Left ventricle myocardium inferior (tissue), 1 donor: ENCODE data around the gene CDC42EP1. TPM values are rescaled to one million over a fixed set of nuclear protein-coding genes. Genes with fewer than 3 reads are reported as not detected.
"Not testable (repeated sequence)": the region's sequence is repeated elsewhere in the genome, so short reads cannot be mapped to it uniquely, and the experiment has no call there.

Experiments used
- DNase-seq: peaks from one replicate; pipeline ENCODE4 v3.0.0-alpha.2; 2020
- H3K27ac ChIP-seq: fragments of 200-600 bp; replicated peaks from 2 replicates; pipeline ENCODE4 v1.8.0; 2021
- H3K27me3 ChIP-seq: fragments of 200-600 bp; 2 replicates; pipeline ENCODE4 v1.8.0; 2021; ENCODE audit warnings: low read depth
- H3K36me3 ChIP-seq: fragments of 200-600 bp; 2 replicates; pipeline ENCODE4 v1.8.0; 2021
- H3K4me1 ChIP-seq: fragments of 200-600 bp; 2 replicates; pipeline ENCODE4 v1.8.0; 2021
- H3K4me3 ChIP-seq: fragments of 200-600 bp; 2 replicates; pipeline ENCODE4 v1.8.0; 2021; ENCODE audit warnings: mild to moderate bottlenecking, moderate library complexity
- H3K9me3 ChIP-seq: fragments of 200-600 bp; replicated peaks from 2 replicates; pipeline ENCODE4 v1.8.0; 2021
- CTCF ChIP-seq: fragments of 200-600 bp; IDR thresholded peaks from 2 replicates; pipeline ENCODE4 v1.8.0; 2021; ENCODE audit warnings: antibody characterized with exemption, mild to moderate bottlenecking, borderline replicate concordance
- intact Hi-C: fragments of 100-400 bp; cut with micrococcal nuclease; formaldehyde crosslinking; loops from one replicate; pipeline ENCODE4 v1.11.0; 2022
- total RNA-seq: library from RNA; stranded (reverse); fragmentation: NEBNext Ultra II Directional; extraction: Animal tissue kit (Norgen Biotek cat#: 25700); gene quantifications from one replicate; pipeline ENCODE4 v1.2.1, GENCODE V29; 2021
- donor health status: DM: no; HTN: yes; CAD: no; lungs with severe emphysema.

The CDC42EP1 gene
- total RNA-seq, 1 donor from 2014 or later, result 17.7 TPM

- Histone ChIP-seq H3K4me1 (peaks cover 41% of the 10 kb centered on the region), H3K27ac (no peak overlapping the region), H3K36me3 (no peaks in the 10 kb centered on the region), H3K9me3 (no peaks in the 10 kb centered on the region), H3K4me3 (no peak overlapping the region), H3K27me3 (peaks cover 69% of the 10 kb centered on the region)
- no peak for DNase-seq
- TF ChIP-seq CTCF, result no peak
- intact Hi-C loops, result no loop called here
These were observed 37.8 kb upstream of the CDC42EP1 start for GRCh38 chr22:37522482-37522881.

GRCh38 chr22:37525073-37525745, 35.1 kb upstream of the CDC42EP1 start:
- Histone ChIP-seq H3K27ac (no peak overlapping the region), H3K4me3 (no peak overlapping the region), H3K27me3 (peaks cover 41% of the 10 kb centered on the region), H3K36me3 (no peaks in the 10 kb centered on the region), H3K9me3 (no peaks in the 10 kb centered on the region), H3K4me1 (peaks cover 20% of the 10 kb centered on the region)
- intact Hi-C loops, result no loop called here
- no peak for TF ChIP-seq CTCF
- no peak for DNase-seq

- no peak for TF ChIP-seq CTCF
- Histone ChIP-seq H3K4me1 (peaks cover 14% of the 10 kb centered on the region), H3K27me3 (peaks cover 35% of the 10 kb centered on the region), H3K36me3 (no peaks in the 10 kb centered on the region), H3K4me3 (no peak overlapping the region), H3K9me3 (no peaks in the 10 kb centered on the region), H3K27ac (no peak overlapping the region)
- DNase-seq, result no peak
- intact Hi-C loops, result no loop called here
These were observed 34.4 kb upstream of the CDC42EP1 start for GRCh38 chr22:37525746-37526350.

- peaks cover 30% of the 10 kb centered on the region for H3K27me3 ChIP-seq
- intact Hi-C loops, result no loop called here
- H3K9me3 ChIP-seq, result no peaks in the 10 kb centered on the region
- TF ChIP-seq CTCF, result no peak
- DNase-seq, result no peak
- no peak overlapping the region for H3K4me3 ChIP-seq
- H3K4me1 ChIP-seq, result peaks cover 9% of the 10 kb centered on the region
- H3K27ac ChIP-seq, result no peak overlapping the region
- H3K36me3 ChIP-seq, result no peaks in the 10 kb centered on the region
These were observed 33.9 kb upstream of the CDC42EP1 start for GRCh38 chr22:37526376-37526775.

GRCh38 chr22:37527081-37527752, 33.1 kb upstream of the CDC42EP1 start:
- H3K27me3 ChIP-seq, result peaks cover 22% of the 10 kb centered on the region
- H3K36me3 ChIP-seq, H3K27ac ChIP-seq, H3K9me3 ChIP-seq, intact Hi-C loops, DNase-seq, H3K4me3 ChIP-seq, H3K4me1 ChIP-seq: not testable (repeated sequence)

- H3K27ac ChIP-seq, intact Hi-C loops, H3K4me3 ChIP-seq, H3K36me3 ChIP-seq, H3K4me1 ChIP-seq, DNase-seq, H3K9me3 ChIP-seq: not testable (repeated sequence)
- H3K27me3 ChIP-seq, result peaks cover 21% of the 10 kb centered on the region
These were observed 32.3 kb upstream of the CDC42EP1 start for GRCh38 chr22:37527952-37528351.
